PC-3 (cell line): Measurements from ENCODE around the gene ULK4.

Source experiments
- CTCF ChIP-seq: fragments of 300-600 bp; sonication (generic); conservative IDR thresholded peaks from 2 replicates; pipeline ENCODE4 v1.5.1; 2017; ENCODE audit warnings: antibody characterized with exemption, low read depth, mild to moderate bottlenecking, low read length
- EZH2 ChIP-seq: fragments of 300-600 bp; sonication (generic); IDR thresholded peaks from one replicate; pipeline ENCODE4 v1.6.1; 2017; ENCODE audit warnings: antibody characterized with exemption, mild to moderate bottlenecking, low read length; ENCODE audit not compliant: unreplicated experiment
- EZH2phosphoT487 ChIP-seq: fragments of 300-600 bp; sonication (generic); IDR thresholded peaks from 2 replicates; pipeline ENCODE4 v1.6.1; 2018; ENCODE audit warnings: mild to moderate bottlenecking, antibody characterized with exemption, low read length, borderline replicate concordance

- TF ChIP-seq EZH2, result no peak
- TF ChIP-seq CTCF, result no peak
- TF ChIP-seq EZH2phosphoT487, result no peak
These were observed 748.3 kb downstream of the ULK4 start for GRCh38 chr3:41213588-41213987.
